Loucy (cell line): ENCODE results near the gene MRAS.

Experiments
- H2AFZ ChIP-seq: fragments of 200-600 bp; sonication (generic); 2 replicates; pipeline ENCODE4 v1.6.0; 2016; ENCODE audit warnings: antibody characterized with exemption, mild to moderate bottlenecking, low read length, moderate library complexity
- H3F3A ChIP-seq: fragments of 200-600 bp; 2 replicates; pipeline ENCODE4 v1.6.0; 2016; ENCODE audit warnings: antibody characterized with exemption, low read depth, mild to moderate bottlenecking
- H3K27me3 ChIP-seq: fragments of 200-600 bp; sonication (generic); 2 replicates; pipeline ENCODE4 v1.6.1; 2014; ENCODE audit warnings: low read length, mild to moderate bottlenecking; ENCODE audit not compliant: insufficient read depth, poor library complexity, severe bottlenecking
- H3K36me3 ChIP-seq: fragments of 200-600 bp; sonication (generic); 2 replicates; pipeline ENCODE4 v1.6.1; 2016; ENCODE audit warnings: low read length; ENCODE audit not compliant: insufficient read depth
- H3K4me1 ChIP-seq: fragments of 200-600 bp; sonication (generic); 2 replicates; pipeline ENCODE4 v1.5.1; 2014; ENCODE audit warnings: low read length, mild to moderate bottlenecking; ENCODE audit not compliant: insufficient read depth, poor library complexity, severe bottlenecking
- H3K4me2 ChIP-seq: fragments of 200-600 bp; sonication (generic); 2 replicates; pipeline ENCODE4 v1.6.0; 2014; ENCODE audit warnings: antibody characterized with exemption, low read length, low read depth, mild to moderate bottlenecking; ENCODE audit not compliant: poor library complexity, severe bottlenecking
- H3K4me3 ChIP-seq: fragments of 200-600 bp; sonication (generic); 2 replicates; pipeline ENCODE4 v1.5.1; 2014; ENCODE audit warnings: low read length, mild to moderate bottlenecking, mixed read lengths; ENCODE audit not compliant: poor library complexity, severe bottlenecking
- H3K79me2 ChIP-seq: fragments of 200-600 bp; sonication (generic); 2 replicates; pipeline ENCODE4 v1.6.1; 2014; ENCODE audit warnings: low read length; ENCODE audit not compliant: insufficient read depth
- H3K9ac ChIP-seq: fragments of 200-600 bp; sonication (generic); 2 replicates; pipeline ENCODE4 v1.6.0; 2014; ENCODE audit warnings: mild to moderate bottlenecking, low read depth, low read length, moderate library complexity; ENCODE audit not compliant: poor library complexity, severe bottlenecking
- H3K9me2 ChIP-seq: fragments of 200-600 bp; sonication (generic); replicated peaks from 2 replicates; pipeline ENCODE4 v1.6.1; 2016; ENCODE audit warnings: low read depth, low read length, mixed read lengths
- H3K9me3 ChIP-seq: fragments of 200-600 bp; sonication (generic); 2 replicates; pipeline ENCODE4 v1.6.1; 2014; ENCODE audit warnings: mild to moderate bottlenecking, antibody characterized with exemption, low read length, low read depth; ENCODE audit not compliant: insufficient read depth
- H4K20me1 ChIP-seq: fragments of 200-600 bp; sonication (generic); 2 replicates; pipeline ENCODE4 v1.6.0; 2014; ENCODE audit warnings: antibody characterized with exemption, low read length, mild to moderate bottlenecking; ENCODE audit not compliant: insufficient read depth, poor library complexity, severe bottlenecking
- CTCF ChIP-seq: fragments of 200-600 bp; sonication (generic); conservative IDR thresholded peaks from 2 replicates; pipeline ENCODE4 v1.5.1; 2014; ENCODE audit warnings: mild to moderate bottlenecking, antibody characterized with exemption, low read length
- EZH2phosphoT487 ChIP-seq: fragments of 200-600 bp; IDR thresholded peaks from 2 replicates; pipeline ENCODE4 v1.6.1; 2018; ENCODE audit warnings: antibody characterized with exemption, mild to moderate bottlenecking, moderate library complexity, borderline replicate concordance

MRAS gene

GRCh38 chr3:138383715-138384465 is 35.5 kb downstream of the MRAS start:
- Histone ChIP-seq H3K36me3 (no peaks in the 10 kb centered on the region), H3K27me3 (no peaks in the 10 kb centered on the region), H3K79me2 (no peaks in the 10 kb centered on the region), H3K4me2 (no peak overlapping the region), H2AFZ (no peak overlapping the region), H3K9me3 (no peaks in the 10 kb centered on the region), H3F3A (no peaks in the 10 kb centered on the region), H3K9me2 (no peaks in the 10 kb centered on the region), H3K4me3 (no peak overlapping the region), H3K9ac (no peak overlapping the region), H3K4me1 (no peaks in the 10 kb centered on the region), H4K20me1 (no peaks in the 10 kb centered on the region)
- no peak for TF ChIP-seq EZH2phosphoT487
- TF ChIP-seq CTCF = no peak

- TF ChIP-seq CTCF = no peak
- TF ChIP-seq EZH2phosphoT487 = no peak
- no peak overlapping the region for H3K9ac ChIP-seq
These were observed 36.2 kb downstream of the MRAS start for GRCh38 chr3:138384531-138384930.

GRCh38 chr3:138384976-138385375 is 36.6 kb downstream of the MRAS start:
- H2AFZ ChIP-seq = no peak overlapping the region
- no peak overlapping the region for H3K9ac ChIP-seq
- no peak overlapping the region for H3K4me2 ChIP-seq
- no peaks in the 10 kb centered on the region for H3K9me3 ChIP-seq
- TF ChIP-seq EZH2phosphoT487 = no peak
- TF ChIP-seq CTCF = no peak
- H3K4me1 ChIP-seq = no peaks in the 10 kb centered on the region
- H3F3A ChIP-seq = no peaks in the 10 kb centered on the region
- H3K9me2 ChIP-seq = no peaks in the 10 kb centered on the region
- no peaks in the 10 kb centered on the region for H4K20me1 ChIP-seq
- H3K27me3 ChIP-seq = no peaks in the 10 kb centered on the region
- H3K36me3 ChIP-seq = no peaks in the 10 kb centered on the region
- H3K4me3 ChIP-seq = no peak overlapping the region
- no peaks in the 10 kb centered on the region for H3K79me2 ChIP-seq

More at GRCh38 chr3:138384531-138384930, 36.2 kb downstream of the MRAS start:
- Histone ChIP-seq H3K79me2 (no peaks in the 10 kb centered on the region), H3K4me1 (no peaks in the 10 kb centered on the region), H3K4me2 (no peak overlapping the region), H3F3A (no peaks in the 10 kb centered on the region), H4K20me1 (no peaks in the 10 kb centered on the region), H2AFZ (no peak overlapping the region), H3K9me3 (no peaks in the 10 kb centered on the region), H3K36me3 (no peaks in the 10 kb centered on the region), H3K9me2 (no peaks in the 10 kb centered on the region), H3K27me3 (no peaks in the 10 kb centered on the region), H3K4me3 (no peak overlapping the region)
